Bronchial epithelial cell (primary cell): Measurements from ENCODE around the gene TIMP2. TPM values are rescaled to one million over a fixed set of nuclear protein-coding genes. Genes with fewer than 3 reads are reported as not detected.

ENCODE experiments used
- DNase-seq: peaks from one replicate; pipeline ENCODE4 v3.0.0-alpha.2; 2010; ENCODE audit warnings: low read depth
- FAIRE-seq: peaks from 2 replicates; lab custom pipeline; 2011; peaks lifted over from hg19 to GRCh38; lab: Jason Lieb, UNC
- H3K27me3 ChIP-seq: 2 replicates; pipeline ENCODE4 v1.5.1; 2011; ENCODE audit warnings: low read length; ENCODE audit not compliant: control insufficient read depth, insufficient read depth
- H3K36me3 ChIP-seq: 2 replicates; pipeline ENCODE4 v1.5.1; 2011; ENCODE audit warnings: low read length; ENCODE audit not compliant: control insufficient read depth, insufficient read depth
- H3K4me3 ChIP-seq: 2 replicates; pipeline ENCODE4 v1.5.1; 2011; ENCODE audit warnings: mild to moderate bottlenecking, low read depth, low read length, control low read depth
- CTCF ChIP-seq: IDR thresholded peaks from 2 replicates; pipeline ENCODE4 v1.5.1; 2011; ENCODE audit warnings: mild to moderate bottlenecking, moderate library complexity, low read length, control low read depth, inconsistent platforms; ENCODE audit not compliant: insufficient read depth, severe bottlenecking
- total RNA-seq: library from RNA; depleted of rRNA; stranded (reverse); fragments of >200 nt; gene quantifications from 2 replicates; pipeline ENCODE4 v1.2.1, GENCODE V29; 2014

TIMP2 gene
- total RNA-seq, 1 donor from 2014 or later: 2.1 TPM

- no peak for TF ChIP-seq CTCF
- no peak for FAIRE-seq
Observed at GRCh38 chr17:78910497-78911284, 14.5 kb downstream of the TIMP2 start.

GRCh38 chr17:78908426-78908825 is 16.8 kb downstream of the TIMP2 start:
- DNase-seq (no peak), FAIRE-seq (no peak)
- TF ChIP-seq CTCF: no peak
- H3K36me3 ChIP-seq: no peaks in the 10 kb centered on the region
- H3K27me3 ChIP-seq: peaks cover 2% of the 10 kb centered on the region
- no peak overlapping the region for H3K4me3 ChIP-seq

More at GRCh38 chr17:78910497-78911284, 14.5 kb downstream of the TIMP2 start:
- Histone ChIP-seq H3K36me3 (no peaks in the 10 kb centered on the region), H3K27me3 (no peaks in the 10 kb centered on the region), H3K4me3 (no peak overlapping the region)
- DNase-seq: no peak

- peaks cover 3% of the 10 kb centered on the region for H3K27me3 ChIP-seq
- FAIRE-seq (no peak), DNase-seq (no peak)
- no peak overlapping the region for H3K4me3 ChIP-seq
- no peak for TF ChIP-seq CTCF
- H3K36me3 ChIP-seq: no peaks in the 10 kb centered on the region
Observed at GRCh38 chr17:78905541-78905940, 19.6 kb downstream of the TIMP2 start.

GRCh38 chr17:78905116-78905515 is 20.1 kb downstream of the TIMP2 start:
- DNase-seq (no peak), FAIRE-seq (no peak)
- Histone ChIP-seq H3K36me3 (no peaks in the 10 kb centered on the region), H3K27me3 (peaks cover 3% of the 10 kb centered on the region), H3K4me3 (no peak overlapping the region)
- no peak for TF ChIP-seq CTCF

GRCh38 chr17:78904371-78904770 is 20.8 kb downstream of the TIMP2 start:
- TF ChIP-seq CTCF: no peak
- Histone ChIP-seq H3K4me3 (no peak overlapping the region), H3K36me3 (no peaks in the 10 kb centered on the region), H3K27me3 (peaks cover 5% of the 10 kb centered on the region)
- DNase-seq: no peak
- no peak for FAIRE-seq
